NCI-H1694 treated with DMSO at 0.1 percent for 48 hours (cell line): ENCODE measurements around the gene IL1R2.
"Not testable (repeated sequence)": the region's sequence is repeated elsewhere in the genome, so short reads cannot be mapped to it uniquely, and the experiment has no call there.

Source experiments
- DNase-seq: peaks from one replicate; lab custom pipeline; 2025; lab: John Stamatoyannopoulos, UW

IL1R2 gene

GRCh38 chr2:102000012-102000411 lies 8.3 kb downstream of the IL1R2 start:
- DNase-seq, result no peak

DNA sequence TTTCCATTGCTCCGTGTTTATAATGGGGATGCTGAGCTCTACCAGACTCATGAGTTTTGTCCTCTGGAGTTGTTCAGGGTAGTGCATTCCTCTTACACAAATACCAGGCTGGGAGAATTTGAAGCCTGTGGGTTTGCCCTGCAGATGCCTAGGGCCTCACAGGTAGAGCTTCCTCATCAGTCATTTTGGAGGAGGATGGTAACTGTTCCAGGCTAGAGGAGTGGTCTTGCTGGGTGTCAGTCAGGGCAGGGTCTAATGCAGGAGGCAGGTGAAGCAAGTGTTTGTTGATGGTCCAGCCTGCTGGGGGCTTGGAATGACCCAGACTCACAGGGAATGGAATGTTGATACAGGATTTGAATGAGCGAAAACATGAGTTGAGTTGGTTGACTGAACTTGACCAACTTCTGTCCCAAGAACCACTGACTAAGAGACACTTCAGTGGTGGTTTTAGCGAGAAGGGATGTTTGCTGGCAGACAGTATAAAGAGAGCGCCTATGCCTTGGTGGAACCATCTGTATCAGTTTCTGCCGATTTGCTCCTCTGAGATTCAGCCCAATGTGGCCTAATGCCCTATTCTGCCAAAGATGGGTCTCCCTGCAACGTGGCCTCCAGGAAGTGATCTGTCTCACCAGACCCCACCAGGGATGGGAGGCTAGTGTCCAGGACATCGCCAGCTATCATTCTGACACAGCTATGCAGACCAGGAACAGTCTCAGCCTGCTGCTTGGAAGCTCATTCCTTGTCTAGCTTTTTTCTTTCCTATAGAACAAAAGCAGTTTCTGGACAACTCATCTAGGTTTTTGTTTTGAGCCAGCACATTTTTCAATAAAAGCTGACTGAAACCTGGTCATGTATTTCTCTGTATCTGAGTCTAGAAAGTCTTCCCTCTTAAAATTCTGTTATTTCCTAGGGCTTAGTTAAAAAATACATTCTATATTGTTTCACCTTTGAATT lies 9.3 kb downstream of the IL1R2 start:
- DNase-seq, result no peak

DNA sequence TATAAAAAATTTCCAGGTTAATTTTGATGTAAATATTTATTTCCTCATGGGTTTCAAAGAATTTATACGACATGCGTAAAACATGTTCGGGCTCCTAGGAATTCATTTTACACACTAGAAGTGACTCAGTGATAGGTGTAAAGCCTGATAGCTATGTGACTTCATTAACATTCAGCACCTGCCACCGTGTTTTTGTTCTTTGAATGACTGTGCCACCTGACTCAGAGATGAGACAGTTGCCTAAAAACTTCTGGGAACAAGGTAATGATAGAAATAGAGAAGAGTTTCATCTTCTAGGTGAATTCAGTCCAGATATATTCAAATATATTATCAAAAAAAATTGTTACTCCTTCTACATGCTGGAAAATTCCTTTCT lies 10.0 kb downstream of the IL1R2 start:
- no peak for DNase-seq

DNA sequence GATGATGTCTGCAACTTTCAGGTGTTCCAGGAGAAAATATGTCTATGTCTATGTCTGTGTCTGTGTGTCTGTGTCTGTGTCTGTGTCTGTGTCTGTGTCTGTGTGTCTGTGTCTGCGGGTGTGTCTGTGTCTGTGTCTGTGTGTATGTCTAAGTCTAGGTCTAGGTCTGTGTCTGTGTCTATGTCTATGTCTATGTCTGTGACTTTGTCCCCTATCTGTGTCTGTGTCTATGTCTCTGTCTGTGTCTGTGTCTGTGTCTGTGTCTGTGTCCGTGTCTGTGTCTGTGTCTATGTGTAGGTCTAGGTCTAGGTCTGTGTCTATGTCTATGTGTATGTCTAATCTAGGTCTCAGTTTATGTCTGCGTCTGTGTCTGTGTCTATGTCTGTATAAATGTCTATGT lies 10.5 kb downstream of the IL1R2 start:
- DNase-seq, result no peak

DNA sequence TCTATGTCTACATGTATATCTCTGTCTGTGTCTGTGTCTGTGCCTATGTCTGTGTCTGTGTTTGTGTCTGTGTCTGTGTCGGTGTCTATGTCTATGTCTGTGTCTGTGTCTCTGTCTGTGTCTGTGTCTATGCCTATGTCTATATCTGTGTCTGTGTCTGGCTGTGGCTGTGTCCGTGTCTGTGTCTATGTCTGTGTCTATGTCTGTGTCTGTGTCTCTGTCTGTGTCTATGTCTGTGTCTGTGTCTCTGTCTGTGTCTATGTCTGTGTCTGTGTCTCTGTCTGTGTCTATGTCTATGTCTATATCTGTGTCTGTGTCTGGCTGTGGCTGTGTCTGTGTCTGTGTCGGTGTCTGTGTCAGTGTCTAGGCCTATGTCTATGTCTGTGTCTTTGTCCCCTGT lies 11.1 kb downstream of the IL1R2 start:
- not testable (repeated sequence) for DNase-seq

GRCh38 chr2:102003696-102004095 lies 11.9 kb downstream of the IL1R2 start:
- DNase-seq, result no peak

GRCh38 chr2:102004581-102004980 lies 12.8 kb downstream of the IL1R2 start:
- DNase-seq, result no peak

GRCh38 chr2:102005449-102005848 lies 13.7 kb downstream of the IL1R2 start:
- DNase-seq, result no peak

DNA sequence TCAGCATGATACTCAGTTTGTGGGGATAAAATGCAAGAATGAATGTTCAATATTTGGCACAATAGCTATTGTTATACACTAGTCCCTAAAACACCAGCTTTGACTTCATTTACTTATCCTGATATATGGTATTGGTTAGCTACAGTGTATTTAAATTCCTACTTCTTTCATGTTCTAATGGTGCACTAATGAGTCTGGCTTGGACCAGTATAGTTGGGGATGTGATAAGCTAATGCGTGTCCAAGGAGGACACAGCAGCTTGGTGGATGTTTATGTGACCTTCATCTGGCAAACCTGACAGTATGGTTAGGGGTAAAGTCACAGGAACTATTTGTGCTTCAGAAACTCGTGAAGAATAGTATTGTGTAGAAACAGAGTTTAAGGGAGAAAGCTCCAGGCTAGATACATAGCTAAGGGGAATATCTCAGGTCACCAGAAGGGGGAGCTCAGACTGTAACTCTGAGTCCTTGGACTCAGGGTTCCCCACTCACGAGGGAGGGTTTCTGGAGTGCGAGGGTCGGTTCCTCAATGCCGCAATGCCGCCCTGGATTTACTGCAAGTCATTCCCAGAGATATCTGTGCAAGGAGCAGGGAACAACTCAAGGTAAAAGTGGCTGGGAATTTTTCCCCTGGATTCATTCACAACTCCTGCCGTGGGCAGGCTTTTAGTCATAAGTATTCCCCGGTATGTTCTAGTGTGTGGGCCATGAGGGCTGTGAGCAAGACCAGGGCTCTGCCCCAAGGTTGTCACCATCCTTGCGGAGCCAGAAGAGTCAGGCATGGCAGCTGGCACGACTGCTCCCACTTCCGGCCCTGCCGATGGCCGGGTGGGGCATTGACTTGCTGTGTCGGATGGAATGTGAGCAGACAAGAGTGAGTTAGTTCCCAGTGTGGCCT lies 14.5 kb downstream of the IL1R2 start:
- peak; percentile 17 for DNase-seq

DNA sequence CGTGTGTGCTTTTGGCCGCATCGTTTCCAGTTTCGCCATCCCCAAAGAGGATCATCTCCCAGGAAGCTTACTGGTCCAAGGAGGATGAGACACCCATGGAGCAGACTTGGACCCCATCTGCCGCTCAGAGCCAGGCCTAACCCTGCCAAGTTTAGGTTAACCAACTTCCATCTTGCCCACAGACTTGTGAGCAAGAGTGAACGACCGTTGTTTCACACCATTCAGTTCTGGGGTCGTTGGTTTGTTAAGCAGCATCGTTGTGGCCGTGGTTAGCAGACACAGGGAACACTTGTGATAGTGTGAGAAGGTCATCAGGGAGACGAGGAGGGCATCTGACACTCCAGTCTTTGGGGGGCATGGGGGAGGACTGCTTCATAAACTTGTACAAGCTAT lies 15.1 kb downstream of the IL1R2 start:
- DNase-seq, result no peak

- no peak for DNase-seq
Observed at GRCh38 chr2:102008490-102008889, 16.7 kb downstream of the IL1R2 start.

DNA sequence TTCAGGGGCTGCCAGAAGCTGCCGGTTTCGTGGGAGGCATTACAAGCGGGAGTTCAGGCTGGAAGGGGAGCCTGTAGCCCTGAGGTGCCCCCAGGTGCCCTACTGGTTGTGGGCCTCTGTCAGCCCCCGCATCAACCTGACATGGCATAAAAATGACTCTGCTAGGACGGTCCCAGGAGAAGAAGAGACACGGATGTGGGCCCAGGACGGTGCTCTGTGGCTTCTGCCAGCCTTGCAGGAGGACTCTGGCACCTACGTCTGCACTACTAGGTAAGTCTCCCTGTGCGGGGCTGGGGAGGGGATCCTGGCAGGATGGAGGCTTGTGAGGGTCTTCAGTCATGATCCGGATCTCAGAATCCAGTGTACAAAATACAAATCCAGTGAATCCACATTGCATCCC lies 17.8 kb downstream of the IL1R2 start:
- DNase-seq, result no peak

- DNase-seq, result no peak
Observed at GRCh38 chr2:102010902-102011301, 19.1 kb downstream of the IL1R2 start.

DNA sequence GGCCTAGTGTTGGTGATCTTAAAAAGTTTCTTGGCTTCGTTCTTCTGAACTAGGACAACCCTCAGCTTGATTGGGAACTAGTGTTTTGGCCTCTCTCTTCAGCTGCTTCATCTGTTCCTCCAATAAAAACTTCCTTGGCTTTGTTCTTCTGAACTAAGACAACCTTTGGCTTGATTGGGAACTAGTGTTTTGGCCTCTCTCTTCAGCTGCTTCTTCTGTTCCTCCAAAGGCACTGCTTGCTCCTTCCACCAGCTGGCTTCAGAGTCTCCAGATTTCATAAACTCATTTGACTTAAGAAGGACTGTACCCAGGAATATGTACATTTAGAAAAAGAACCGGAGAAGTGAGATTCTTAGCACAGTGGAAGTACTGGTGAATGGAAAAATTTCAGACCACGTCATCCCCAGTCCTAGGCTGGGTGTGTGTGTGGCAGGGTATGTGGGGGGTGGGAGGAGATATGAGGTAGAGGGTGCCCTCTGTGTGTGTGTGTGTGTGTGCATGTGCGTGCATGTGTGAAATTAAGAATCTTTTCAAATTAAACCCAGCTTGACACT lies 20.4 kb downstream of the IL1R2 start:
- DNase-seq, result no peak

- DNase-seq, result no peak
Observed at GRCh38 chr2:102013206-102014040, 21.7 kb downstream of the IL1R2 start.

DNA sequence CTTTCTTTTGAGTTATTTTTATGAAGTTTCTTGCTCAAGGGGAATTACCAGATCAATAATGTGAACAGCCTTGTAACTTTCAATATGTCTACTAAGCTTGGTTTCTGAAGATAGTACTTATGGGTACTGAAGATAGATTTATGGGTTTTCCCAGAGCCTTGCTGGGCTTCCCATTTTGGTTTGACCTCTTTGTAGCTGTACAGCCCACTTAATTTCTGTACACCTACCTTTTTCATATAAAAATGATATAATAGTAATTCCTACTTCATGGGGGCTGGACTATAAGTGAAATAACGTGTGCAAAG lies 22.2 kb downstream of the IL1R2 start:
- DNase-seq, result no peak

DNA sequence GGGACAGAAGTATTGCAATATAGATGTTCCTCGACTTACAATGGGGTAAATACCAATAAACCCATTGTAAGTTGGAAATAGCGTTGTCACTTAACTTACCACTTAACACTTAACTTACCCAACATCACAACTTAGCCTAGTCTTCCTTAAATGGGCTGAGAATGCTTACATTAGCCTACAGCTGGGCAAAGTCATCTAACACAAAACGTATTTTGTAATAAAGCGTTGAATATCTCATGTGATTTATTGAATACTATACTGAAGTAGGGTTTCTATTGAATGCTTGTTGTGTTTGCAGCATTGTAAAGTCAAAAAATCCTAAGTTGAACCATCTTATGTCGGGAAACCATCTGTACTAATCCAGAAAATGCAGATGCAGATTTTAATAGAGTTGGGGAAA lies 23.6 kb downstream of the IL1R2 start:
- no peak for DNase-seq

DNA sequence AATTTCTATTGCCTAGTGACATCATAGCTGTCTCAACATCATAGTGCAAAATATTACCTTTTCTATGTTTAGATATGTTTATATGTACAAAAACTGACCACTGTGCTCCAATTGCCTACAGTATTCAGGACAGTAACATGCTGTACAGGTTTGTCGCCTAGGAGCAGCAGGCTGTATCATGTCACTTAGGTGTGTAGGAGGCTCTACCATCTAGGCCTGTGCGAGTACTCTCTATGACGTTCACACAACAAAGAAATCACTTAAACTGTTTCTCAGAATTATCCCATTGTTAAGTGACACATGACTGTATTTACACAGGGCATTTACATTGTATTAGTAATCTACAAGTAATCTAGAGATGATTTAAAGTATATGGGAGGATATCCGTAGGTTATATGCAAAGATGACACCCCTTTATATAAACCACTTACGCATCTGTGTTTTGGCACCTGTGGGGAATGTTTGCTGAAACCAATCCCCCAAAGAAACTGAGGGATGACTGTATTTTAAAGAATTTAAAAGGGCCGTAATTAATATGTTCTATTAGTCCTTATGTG lies 24.7 kb downstream of the IL1R2 start:
- no peak for DNase-seq

GRCh38 chr2:102018823-102019445 lies 27.2 kb downstream of the IL1R2 start:
- no peak for DNase-seq

DNA sequence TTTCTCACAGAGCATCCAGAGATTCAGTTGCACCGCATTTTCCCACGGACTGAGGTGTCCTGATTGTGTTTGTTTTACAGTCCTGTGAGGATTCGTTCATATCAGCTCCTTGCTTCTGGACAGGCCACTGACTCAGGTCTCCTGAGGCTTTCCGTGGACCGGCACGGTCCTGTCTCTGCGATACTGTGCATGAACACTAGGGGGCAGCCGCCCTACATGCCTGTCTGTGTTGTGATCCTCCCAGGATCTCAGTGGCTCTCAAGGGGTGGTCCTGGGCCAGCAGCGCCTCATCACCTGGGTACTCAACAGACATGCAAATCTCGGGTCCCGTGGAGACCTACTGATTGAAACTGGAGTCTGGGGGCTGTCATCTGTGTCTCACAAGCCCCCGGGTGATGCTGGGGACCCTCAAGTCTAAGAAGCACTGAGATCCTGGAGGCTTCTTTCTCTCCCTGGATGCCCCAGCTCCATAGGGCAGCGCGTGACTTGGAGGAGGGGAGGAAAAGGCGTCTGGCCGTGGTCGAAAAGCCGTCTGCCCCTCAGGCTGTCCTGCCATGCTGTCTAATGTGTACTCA lies 28.9 kb downstream of the IL1R2 start:
- DNase-seq, result peak; percentile 16

DNA sequence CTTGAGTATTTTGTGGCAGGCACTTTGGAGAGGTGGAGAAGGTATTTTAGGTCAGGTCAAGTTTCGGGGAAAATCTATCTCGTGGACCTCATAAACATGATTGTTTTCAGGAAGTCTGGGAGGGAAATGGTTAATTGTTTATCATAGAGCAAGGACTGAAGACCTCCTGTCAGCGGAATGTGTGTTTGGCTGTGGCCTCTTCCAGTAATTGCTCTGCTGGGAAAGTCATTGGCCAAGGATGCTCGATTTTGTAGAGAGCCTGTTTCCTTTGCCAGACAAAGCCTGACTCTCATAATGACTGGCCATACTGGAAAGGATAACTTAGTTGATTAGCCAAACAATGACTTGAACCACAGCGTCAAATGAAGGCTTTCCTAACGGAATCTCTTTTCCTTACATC lies 30.0 kb downstream of the IL1R2 start:
- no peak for DNase-seq
